IMR-90 (cell line): ENCODE measurements around the gene ATL2.

Experiments used
- CTCF ChIP-seq: conservative IDR thresholded peaks from 2 replicates; pipeline ENCODE4 v1.5.1; 2012; ENCODE audit warnings: mild to moderate bottlenecking, low read depth, low read length, improper control_type of control experiment
- RCOR1 ChIP-seq: IDR thresholded peaks from 2 replicates; pipeline ENCODE4 v1.6.1; 2012; ENCODE audit warnings: mild to moderate bottlenecking, low read length, improper control_type of control experiment; ENCODE audit not compliant: insufficient replicate concordance

- TF ChIP-seq RCOR1 (no peak), CTCF (no peak)
These were observed 9.3 kb upstream of the ATL2 start for GRCh38 chr2:38386377-38386776.
